Breast epithelium (tissue), 3 donors: Measurements from ENCODE around the gene IL3.

Experiments used
- CTCF ChIP-seq, 3 donors: fragments of 450-650 bp; IDR thresholded peaks; one replicate each; pipeline ENCODE4 v1.5.1; 2016 to 2017; ENCODE audit warnings: antibody characterized with exemption in 3 of 3, mild to moderate bottlenecking in 3 of 3, moderate library complexity in 3 of 3
- POLR2A ChIP-seq: fragments of 450-650 bp; IDR thresholded peaks from one replicate; pipeline ENCODE4 v1.6.1; 2016; ENCODE audit warnings: antibody characterized with exemption, mild to moderate bottlenecking, moderate library complexity

- TF ChIP-seq CTCF (IDR thresholded peaks at IDR 0.05) = no peak
- no peak for TF ChIP-seq POLR2A
Measured at GRCh38 chr5:132058646-132059042, 1.8 kb upstream of the IL3 start.
